HepG2 (cell line): ENCODE results near the gene HES3. TPM values are rescaled to one million over a fixed set of nuclear protein-coding genes. Genes with fewer than 3 reads are reported as not detected.

Experiments used
- FUBP1 ChIP-seq: sonication (generic); formaldehyde crosslinking; IDR thresholded peaks from 2 replicates; pipeline ENCODE4 v1.5.1; 2020; ENCODE audit warnings: missing genetic modification reagents, mild to moderate bottlenecking, borderline replicate concordance
- HIVEP1 ChIP-seq: sonication (generic); formaldehyde crosslinking; IDR thresholded peaks from 2 replicates; pipeline ENCODE4 v1.4.0; 2020; ENCODE audit warnings: mild to moderate bottlenecking, missing genetic modification reagents
- HMGXB4 ChIP-seq, 2 experiments: sonication (generic) in 1 of 2; formaldehyde crosslinking in 1 of 2; IDR thresholded peaks; 2 replicates each; pipeline versions ENCODE4 v1.4.0 to v1.6.1; 2018 to 2020; ENCODE audit warnings: missing genetic modification reagents in 2 of 2, borderline replicate concordance in 1 of 2, low read depth in 1 of 2, mild to moderate bottlenecking in 1 of 2, missing biosample characterization in 1 of 2
- KDM3A ChIP-seq: IDR thresholded peaks from 2 replicates; pipeline ENCODE4 v1.6.1; 2018; ENCODE audit warnings: low read depth, missing compliant biosample characterization
- SSRP1 ChIP-seq: IDR thresholded peaks from 2 replicates; pipeline ENCODE4 v1.6.1; 2016; ENCODE audit warnings: control low read depth
- THRA ChIP-seq: sonication (generic); formaldehyde crosslinking; IDR thresholded peaks from 2 replicates; pipeline ENCODE4 v1.4.0; 2020; ENCODE audit warnings: missing genetic modification reagents, borderline replicate concordance
- ZNF362 ChIP-seq: sonication (generic); formaldehyde crosslinking; IDR thresholded peaks from 2 replicates; pipeline ENCODE4 v1.4.0; 2020; ENCODE audit warnings: missing genetic modification reagents, mild to moderate bottlenecking, borderline replicate concordance
- ZNF737 ChIP-seq: sonication (generic); formaldehyde crosslinking; IDR thresholded peaks from 2 replicates; pipeline ENCODE4 v1.5.0; 2020; ENCODE audit warnings: missing genetic modification reagents, mild to moderate bottlenecking, borderline replicate concordance
- ZNF781 ChIP-seq: sonication (generic); formaldehyde crosslinking; IDR thresholded peaks from 2 replicates; pipeline ENCODE4 v1.5.1; 2020; ENCODE audit warnings: borderline replicate concordance, mild to moderate bottlenecking, missing genetic modification reagents; ENCODE audit errors: not compliant biosample characterization
- ZNF850 ChIP-seq: sonication (generic); formaldehyde crosslinking; conservative IDR thresholded peaks from 2 replicates; pipeline ENCODE4 v1.9.0; 2021; ENCODE audit warnings: mild to moderate bottlenecking, missing genetic modification reagents
- ZSCAN29 ChIP-seq: sonication (generic); formaldehyde crosslinking; conservative IDR thresholded peaks from 2 replicates; pipeline ENCODE4 v1.4.0; 2020; ENCODE audit warnings: mild to moderate bottlenecking, missing genetic modification reagents
- polyA plus RNA-seq, 8 experiments: library from polyadenylated mRNA; depleted of rRNA in 3 of 8; stranded (reverse) in 7 of 8; unstranded in 1 of 8; fragments of >200 nt; fragmentation: Illumina TruSeq in 4 of 8; extraction: Trizol in 4 of 8; gene quantifications; 2 replicates each; pipeline versions ENCODE4 v1.2.1 to v1.2.3, GENCODE V29; 2011 to 2016; ENCODE audit warnings: low read depth in 4 of 8, missing spikeins in 1 of 8, mixed read lengths in 1 of 8; ENCODE audit not compliant: insufficient read depth in 1 of 8
- total RNA-seq, 5 experiments: library from RNA; depleted of rRNA; stranded (reverse); fragments of >200 nt; fragmentation: Illumina TruSeq; extraction: Trizol; gene quantifications; 2 replicates each; pipeline ENCODE4 v1.2.3, GENCODE V29; 2016; ENCODE audit warnings: low read depth in 1 of 5
- TF ChIP-seq, protein P1 (sequence below): sonication (generic); formaldehyde crosslinking; IDR thresholded peaks from 2 replicates; pipeline ENCODE4 v1.4.0; 2020; ENCODE audit warnings: missing genetic modification reagents
- TF ChIP-seq, protein P2 (sequence below): sonication (generic); formaldehyde crosslinking; IDR thresholded peaks from 2 replicates; pipeline ENCODE4 v1.8.0; 2022; ENCODE audit warnings: mild to moderate bottlenecking, missing genetic modification reagents, moderate library complexity

Gene HES3
- total and polyA plus RNA-seq, 2 of the 13 experiments (the other 11 are each of a cell fraction or from before 2014, with no cell fraction given): not detected

GRCh38 chr1:6245086-6245868 is 1.3 kb downstream of the HES3 start (continued):
- TF ChIP-seq, protein P1, sequence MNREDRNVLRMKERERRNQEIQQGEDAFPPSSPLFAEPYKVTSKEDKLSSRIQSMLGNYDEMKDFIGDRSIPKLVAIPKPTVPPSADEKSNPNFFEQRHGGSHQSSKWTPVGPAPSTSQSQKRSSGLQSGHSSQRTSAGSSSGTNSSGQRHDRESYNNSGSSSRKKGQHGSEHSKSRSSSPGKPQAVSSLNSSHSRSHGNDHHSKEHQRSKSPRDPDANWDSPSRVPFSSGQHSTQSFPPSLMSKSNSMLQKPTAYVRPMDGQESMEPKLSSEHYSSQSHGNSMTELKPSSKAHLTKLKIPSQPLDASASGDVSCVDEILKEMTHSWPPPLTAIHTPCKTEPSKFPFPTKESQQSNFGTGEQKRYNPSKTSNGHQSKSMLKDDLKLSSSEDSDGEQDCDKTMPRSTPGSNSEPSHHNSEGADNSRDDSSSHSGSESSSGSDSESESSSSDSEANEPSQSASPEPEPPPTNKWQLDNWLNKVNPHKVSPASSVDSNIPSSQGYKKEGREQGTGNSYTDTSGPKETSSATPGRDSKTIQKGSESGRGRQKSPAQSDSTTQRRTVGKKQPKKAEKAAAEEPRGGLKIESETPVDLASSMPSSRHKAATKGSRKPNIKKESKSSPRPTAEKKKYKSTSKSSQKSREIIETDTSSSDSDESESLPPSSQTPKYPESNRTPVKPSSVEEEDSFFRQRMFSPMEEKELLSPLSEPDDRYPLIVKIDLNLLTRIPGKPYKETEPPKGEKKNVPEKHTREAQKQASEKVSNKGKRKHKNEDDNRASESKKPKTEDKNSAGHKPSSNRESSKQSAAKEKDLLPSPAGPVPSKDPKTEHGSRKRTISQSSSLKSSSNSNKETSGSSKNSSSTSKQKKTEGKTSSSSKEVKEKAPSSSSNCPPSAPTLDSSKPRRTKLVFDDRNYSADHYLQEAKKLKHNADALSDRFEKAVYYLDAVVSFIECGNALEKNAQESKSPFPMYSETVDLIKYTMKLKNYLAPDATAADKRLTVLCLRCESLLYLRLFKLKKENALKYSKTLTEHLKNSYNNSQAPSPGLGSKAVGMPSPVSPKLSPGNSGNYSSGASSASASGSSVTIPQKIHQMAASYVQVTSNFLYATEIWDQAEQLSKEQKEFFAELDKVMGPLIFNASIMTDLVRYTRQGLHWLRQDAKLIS: no peak
- TF ChIP-seq ZNF362 (CRISPR knock-in tag): peak; percentile 62; the same call in 1 of the 2 replicates
- no peak for TF ChIP-seq ZNF850 (CRISPR knock-in tag)
- no peak for TF ChIP-seq FUBP1 (CRISPR knock-in tag)
- no peak for TF ChIP-seq SSRP1 (CRISPR knock-in tag)
- TF ChIP-seq, protein P2, sequence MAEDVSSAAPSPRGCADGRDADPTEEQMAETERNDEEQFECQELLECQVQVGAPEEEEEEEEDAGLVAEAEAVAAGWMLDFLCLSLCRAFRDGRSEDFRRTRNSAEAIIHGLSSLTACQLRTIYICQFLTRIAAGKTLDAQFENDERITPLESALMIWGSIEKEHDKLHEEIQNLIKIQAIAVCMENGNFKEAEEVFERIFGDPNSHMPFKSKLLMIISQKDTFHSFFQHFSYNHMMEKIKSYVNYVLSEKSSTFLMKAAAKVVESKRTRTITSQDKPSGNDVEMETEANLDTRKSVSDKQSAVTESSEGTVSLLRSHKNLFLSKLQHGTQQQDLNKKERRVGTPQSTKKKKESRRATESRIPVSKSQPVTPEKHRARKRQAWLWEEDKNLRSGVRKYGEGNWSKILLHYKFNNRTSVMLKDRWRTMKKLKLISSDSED (CRISPR knock-in tag): peak; percentile 82; the same call in 1 of the 2 replicates
- 0 out of 2 replicates have a peak, but pooled peaks have one; percentile 33 for TF ChIP-seq ZSCAN29 (CRISPR knock-in tag)
- peak; percentile 96 for TF ChIP-seq THRA
- peak; percentile 86; the same call in 1 of the 2 replicates for TF ChIP-seq ZNF737 (CRISPR knock-in tag)
- TF ChIP-seq HIVEP1: peak; percentile 72; the same call in 1 of the 2 replicates
- peak; percentile 97 for TF ChIP-seq ZNF781 (CRISPR knock-in tag)
- peak; percentile 99 for TF ChIP-seq KDM3A (CRISPR knock-in tag)
- TF ChIP-seq HMGXB4 (CRISPR knock-in tag; IDR thresholded peaks at IDR 0.05; ENCODE audit: borderline replicate concordance in 1 of 2, low read depth in 1 of 2): peak; percentile 82 to 87; a peak in 3 of 4 replicates
